GM19035 (cell line): Measurements from ENCODE around the gene TMEM260.
"Not testable (repeated sequence)": the region's sequence is repeated elsewhere in the genome, so short reads cannot be mapped to it uniquely, and the experiment has no call there.

Experiments
- ATAC-seq: cut with Tn5 transposase; IDR thresholded peaks from one replicate; pipeline ENCODE4 v1.9.1; 2021; ENCODE audit not compliant: unreplicated experiment

Gene TMEM260

DNA sequence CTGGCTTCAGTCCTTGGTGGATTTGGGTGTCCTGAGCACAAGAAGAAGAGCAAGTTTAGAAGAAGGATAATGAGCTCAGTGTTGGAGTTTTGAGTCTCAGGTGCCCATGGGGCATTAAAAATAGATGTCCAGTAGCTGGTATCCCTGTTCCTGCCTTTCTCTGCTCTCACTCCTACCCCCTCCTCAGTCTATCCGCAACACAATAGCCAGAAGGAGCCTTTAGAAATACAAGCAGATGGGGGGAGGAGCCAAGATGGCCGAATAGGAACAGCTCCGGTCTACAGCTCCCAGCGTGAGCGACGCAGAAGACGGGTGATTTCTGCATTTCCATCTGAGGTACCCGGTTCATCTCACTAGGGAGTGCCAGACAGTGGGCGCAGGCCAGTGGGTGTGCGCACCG is 87.7 kb downstream of the TMEM260 start:
- ATAC-seq = not testable (repeated sequence)

DNA sequence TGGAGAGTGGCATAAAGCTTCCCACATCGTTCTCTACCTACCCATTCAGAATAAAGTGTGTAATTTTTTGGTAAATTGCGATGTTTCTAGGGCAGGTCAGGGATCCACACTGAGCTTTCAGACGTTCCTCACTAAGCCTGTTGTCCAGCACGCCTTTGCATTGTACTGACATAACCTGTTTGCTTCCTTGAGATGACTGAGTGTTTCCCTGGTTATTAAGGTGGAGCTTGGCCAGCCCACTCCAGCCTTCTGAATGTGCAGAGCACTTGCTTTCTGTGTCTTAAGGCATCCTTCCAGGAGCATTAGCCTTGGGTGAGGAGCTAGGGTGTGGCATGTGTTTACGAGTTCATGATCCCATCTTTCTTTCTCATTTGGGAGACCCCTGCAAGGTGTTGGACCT is 96.4 kb downstream of the TMEM260 start:
- ATAC-seq = no peak

DNA sequence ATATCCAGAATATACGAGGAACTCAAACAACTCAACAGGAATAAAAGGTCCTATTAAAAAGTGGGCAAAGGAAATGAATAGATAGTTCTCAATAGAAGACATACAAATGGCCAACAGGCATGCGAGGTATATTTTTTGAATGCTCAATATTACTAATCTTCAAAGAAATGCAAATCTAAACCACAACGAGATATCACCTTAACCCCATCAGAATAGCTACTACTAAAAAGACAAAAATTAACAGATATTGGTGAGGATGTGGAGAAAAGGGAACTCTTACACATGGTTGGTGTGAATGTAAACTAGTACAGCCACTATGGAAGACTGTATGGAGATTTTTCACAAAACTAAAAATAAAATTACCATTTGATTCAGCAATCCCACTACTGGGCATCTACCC is 99.2 kb downstream of the TMEM260 start:
- ATAC-seq = no peak

DNA sequence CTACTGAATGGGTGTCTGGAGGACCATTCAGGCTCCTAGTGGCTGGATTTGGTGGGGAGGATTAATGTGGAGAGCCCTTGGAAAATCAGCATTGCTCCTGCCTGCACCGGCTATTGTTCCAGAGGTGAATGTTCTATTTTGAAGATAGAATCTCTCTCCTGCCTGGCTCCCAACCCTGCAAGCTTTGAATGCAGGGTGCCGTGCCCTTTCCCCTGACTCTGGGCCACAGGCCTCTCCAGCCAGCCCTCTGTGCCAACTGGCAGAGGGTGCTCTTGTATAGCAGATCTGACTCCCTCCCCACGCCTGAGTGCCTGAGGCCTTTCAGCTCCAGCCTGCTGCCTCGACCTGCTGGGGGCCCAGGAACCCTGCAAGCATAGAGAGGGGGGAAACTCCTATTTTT is 106.8 kb downstream of the TMEM260 start:
- ATAC-seq = no peak

DNA sequence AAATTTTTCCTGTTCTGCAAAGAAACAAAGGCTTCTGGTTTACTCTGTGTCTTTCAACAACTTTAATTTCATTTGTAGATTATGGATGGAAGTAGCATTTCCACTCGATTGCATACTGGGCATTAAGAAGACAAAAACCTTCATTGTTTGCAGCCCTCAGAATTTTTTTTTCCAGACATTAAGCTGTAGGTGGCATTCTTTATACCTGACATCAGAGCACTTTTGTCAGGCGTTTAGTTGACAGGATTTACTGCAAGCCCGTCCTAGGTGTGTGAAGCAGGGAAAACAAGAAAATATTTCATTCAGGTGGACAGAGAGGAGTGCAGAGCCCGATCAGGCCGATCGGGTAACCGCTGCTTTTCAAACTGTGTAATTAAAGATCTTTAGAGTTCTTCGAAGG is 107.5 kb downstream of the TMEM260 start:
- no peak for ATAC-seq

DNA sequence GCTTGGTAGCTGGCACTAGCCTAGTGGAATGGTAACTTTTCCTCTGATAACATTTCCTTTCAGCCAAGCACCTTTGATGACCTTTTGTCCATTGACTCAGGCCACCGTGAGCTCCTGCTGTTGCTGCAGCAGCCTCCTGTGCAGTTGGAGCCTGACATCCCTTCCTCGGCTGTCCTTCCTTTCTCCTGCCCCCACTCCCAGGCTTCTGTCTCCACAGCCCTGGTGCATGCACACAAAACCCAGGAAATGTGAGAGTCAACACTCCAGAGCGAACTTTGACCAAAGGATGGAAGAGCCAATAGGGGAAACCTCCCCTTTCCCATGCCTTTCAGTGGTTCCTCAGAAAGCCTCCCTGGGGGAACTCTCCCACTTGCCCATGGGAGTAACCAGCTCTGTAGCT is 115.0 kb downstream of the TMEM260 start:
- no peak for ATAC-seq

DNA sequence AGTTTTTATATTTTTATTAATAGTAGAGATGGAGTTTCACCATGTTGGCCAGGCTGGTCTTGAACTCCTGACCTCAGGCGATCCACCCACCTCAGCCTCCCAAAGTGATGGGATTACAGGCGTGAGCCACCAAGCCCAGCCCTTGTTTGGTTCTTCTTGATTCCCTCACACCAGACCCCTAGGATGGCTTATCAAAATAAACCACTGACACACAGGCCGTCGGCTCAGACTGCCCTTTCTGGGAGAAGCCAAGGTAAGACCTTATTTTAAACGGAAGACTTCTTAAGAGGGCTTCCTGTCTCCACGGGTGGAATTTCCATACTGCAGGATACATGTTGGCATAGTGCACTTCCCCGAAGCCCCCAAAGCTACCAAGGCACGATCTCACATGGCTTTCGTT is 115.6 kb downstream of the TMEM260 start:
- ATAC-seq = not testable (repeated sequence)
